HG03342 (cell line): ENCODE measurements around the gene PRND.
"Not testable (repeated sequence)": the region's sequence is repeated elsewhere in the genome, so short reads cannot be mapped to it uniquely, and the experiment has no call there.

Experiments used
- ATAC-seq: cut with Tn5 transposase; IDR thresholded peaks from one replicate; pipeline ENCODE4 v1.9.1; 2021; ENCODE audit warnings: mild to moderate bottlenecking, moderate library complexity; ENCODE audit not compliant: unreplicated experiment

PRND gene, protein sequence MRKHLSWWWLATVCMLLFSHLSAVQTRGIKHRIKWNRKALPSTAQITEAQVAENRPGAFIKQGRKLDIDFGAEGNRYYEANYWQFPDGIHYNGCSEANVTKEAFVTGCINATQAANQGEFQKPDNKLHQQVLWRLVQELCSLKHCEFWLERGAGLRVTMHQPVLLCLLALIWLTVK

DNA sequence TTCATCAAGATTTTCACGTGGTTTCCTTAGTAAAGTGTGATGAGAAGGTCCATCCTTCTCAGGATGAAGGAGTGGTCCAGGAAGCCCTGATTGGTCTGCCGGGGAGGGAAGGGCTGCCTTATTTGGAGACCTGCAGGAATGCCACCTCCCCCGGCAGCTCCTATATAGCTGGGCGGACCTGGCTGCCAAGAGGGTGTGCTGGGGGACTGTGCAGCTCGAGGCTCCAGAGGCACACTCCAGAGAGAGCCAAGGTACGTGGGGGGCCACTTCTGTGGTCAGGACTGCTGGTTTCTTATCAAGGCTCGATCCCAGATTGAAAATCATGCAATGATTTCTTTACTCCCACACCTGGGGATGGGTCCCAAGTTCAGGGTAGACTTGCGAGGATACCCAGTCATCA is at the start of gene PRND:
Gene PRND (plus strand): TSS at position 191 of the 400 bp plus-strand sequence. CDS start 2,643 bp downstream, outside the sequence.
- no peak for ATAC-seq

DNA sequence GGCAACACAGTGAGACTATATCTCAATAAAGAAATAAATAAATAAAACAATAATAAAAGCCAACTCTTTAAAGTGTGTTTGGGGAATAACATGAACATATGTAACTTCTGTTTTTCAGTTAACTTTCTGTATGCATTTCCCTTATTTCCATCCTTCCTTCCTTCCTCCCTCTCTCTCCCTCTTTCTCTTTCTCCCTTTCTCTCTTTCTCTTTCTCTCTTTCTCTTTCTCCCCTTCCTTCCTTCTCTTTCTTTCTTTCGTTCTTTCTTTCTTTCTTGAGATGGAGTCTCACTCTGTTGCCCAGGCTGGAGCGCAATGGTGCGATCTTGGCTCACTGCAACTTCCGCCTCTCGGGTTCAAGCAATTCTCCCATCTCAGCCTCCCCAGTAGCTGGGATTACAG is 48.8 kb upstream of the PRND start:
- ATAC-seq, result no peak

DNA sequence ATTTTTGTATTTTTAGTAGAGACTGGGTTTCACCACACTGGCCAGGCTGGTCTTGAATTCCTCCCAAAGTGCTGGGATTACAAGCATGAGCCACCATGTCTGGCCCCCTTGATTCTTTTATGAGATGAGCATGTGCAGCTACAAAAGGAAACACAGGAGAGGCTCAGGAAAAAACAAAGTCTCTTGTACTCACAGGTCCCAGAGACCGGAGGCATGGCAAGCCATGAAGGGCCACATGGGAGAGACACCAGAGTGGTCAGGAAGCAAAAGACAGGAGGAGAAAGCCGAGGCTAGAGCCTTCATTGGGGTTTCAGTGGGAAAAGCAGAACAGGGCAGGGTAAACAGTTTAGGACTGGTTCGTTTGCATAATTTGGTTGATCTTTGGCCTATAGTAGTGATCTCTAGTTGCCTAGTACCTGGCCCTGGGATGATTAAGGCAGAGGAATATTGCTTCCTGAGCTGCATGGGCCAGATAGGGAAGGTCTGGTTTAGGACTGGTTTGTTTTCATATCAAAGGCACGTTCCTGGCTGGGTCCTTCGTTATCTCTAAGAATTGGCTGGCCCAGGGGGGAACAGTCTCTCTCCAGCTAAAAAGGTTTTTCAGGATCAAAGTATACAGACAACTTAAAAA is 48.2 kb upstream of the PRND start:
- no peak for ATAC-seq

DNA sequence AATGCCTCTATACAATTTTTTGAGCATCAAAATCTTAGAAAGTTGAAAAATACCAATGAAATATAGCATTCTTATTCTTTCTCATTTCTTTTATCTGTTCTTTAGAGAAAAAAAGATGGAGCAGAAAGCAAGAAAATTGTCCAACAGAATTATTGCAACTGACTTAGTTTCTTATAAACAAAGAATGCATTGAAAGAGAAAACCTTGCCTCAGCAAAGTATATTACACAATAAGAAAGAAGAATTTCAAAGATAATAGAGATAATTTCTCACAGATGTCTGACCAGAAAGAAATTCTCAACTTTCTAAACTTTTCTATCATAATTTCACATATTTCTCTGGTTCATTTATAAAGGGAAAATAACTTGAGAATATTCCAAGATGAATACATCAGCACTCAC is 47.0 kb upstream of the PRND start:
- no peak for ATAC-seq

DNA sequence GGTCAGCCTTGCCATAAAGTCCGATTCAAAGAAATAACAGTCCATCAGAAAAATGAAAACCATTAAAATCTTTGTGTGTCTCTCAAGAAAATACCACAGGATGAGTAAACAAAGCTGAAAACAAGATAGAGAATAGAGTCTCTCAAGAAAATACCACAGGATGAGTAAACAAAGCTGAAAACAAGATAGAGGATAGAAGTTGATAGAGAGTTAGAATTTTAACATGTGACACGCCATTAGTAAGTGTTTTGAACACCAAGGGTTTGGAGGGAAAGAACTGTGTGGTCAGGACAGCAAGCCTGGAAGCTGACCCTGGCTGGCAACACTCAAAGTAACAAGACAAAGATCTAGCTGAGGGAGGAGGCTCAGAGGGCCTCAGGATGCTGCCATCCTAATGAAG is 43.9 kb upstream of the PRND start:
- no peak for ATAC-seq

DNA sequence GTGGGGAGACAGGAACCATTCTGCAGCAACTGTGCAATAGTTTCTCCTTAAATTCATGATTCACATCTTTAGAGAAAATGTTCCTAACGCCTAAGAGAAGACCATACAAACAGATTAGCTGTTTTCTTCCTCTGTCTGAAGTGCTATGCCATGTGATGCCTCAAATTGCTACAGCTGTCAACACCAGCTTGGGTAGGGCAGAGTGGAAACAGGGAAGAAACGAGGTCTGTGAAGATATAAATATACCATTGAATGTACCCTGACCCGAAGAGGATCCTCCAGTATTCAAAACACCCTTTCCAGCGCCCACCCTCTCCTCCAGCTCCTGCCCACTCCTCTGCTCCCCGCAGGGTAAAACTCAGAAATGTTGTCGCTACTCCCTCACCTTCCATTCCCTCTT is 40.3 kb upstream of the PRND start:
- ATAC-seq, result no peak

DNA sequence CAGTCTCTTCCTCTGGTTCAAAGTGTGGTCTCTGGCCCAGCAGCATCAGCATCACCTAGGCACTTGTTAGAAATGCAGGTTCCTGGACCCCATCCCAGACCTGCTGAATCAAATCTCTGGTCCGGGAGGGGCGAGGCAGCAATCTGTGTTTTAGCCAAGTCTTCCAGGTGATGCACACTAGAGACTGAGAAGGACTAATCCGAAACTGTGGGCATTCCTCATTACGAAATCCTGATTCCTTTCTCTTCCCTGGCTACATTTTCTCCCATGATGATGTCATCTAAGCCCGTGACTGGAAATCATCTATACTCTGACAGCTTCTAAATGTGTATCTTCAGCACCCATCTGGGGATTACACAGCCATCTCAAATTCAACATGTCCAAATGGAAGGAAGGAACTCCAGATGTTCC is 39.7 kb upstream of the PRND start:
- ATAC-seq, result no peak

DNA sequence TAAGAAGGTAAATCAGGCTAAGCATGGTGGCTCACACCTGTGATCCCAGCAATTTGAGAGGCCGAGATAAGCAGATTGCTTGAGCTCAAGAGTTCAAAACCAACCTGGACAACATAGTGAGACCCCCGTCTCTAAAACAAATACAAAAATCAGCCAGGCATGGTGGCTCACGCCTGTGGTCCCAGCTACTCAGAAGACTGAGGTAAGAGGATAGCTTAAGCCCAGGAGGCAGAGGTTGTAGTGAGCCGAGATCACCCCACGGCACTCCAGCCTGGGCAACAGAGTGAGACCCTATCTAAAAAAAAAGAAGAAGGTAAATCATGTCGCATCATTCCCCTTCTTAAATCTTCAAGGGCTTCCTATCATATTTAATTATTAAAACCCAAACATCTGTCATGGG is 39.0 kb upstream of the PRND start:
- ATAC-seq, result no peak

DNA sequence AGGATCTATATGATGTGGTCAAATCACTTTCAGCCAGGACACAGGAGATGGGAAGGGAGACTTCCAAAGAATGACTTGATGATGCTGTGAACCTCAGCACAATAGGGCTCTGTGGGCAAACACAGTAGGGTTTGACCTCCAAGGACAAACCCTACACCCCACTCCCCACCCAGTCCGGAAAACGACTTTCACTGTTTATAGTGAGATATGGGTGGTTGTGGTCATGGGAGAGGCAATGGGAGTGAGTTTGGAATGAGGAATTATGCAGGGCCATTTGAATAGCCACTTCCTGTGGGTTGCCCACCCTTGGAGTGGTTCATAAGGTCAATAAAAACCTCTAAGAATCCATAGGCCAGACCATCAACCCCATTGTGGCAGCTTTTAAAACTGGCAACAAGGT is 38.4 kb upstream of the PRND start:
- ATAC-seq, result no peak

DNA sequence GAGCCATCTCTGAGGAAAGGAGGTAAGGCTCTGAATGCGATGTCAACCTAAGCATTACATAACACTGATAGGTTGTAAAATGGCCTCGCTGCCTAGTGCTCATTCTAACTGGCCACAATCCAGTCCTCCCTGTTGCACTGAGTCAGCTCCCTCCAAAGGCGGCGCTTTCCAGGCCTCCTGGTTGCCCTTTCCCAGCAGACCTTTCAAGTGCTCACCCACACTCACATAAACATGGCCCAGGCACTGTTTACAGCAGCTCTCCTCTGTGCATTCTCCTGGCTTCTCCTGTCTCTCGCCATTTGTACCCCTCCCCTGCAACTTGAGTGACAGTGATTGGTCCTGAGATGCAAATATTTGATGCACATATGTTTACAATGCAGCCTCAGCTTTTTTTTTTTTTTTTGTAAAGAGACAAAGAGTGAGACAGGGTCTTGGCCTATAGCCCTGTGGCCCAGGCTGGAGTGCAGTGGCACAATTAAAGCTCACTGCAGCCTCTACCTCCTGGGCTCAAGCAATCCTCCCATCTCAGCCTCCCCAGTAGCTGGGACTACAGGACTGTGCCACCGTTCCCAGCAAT is 36.8 kb upstream of the PRND start:
- no peak for ATAC-seq

DNA sequence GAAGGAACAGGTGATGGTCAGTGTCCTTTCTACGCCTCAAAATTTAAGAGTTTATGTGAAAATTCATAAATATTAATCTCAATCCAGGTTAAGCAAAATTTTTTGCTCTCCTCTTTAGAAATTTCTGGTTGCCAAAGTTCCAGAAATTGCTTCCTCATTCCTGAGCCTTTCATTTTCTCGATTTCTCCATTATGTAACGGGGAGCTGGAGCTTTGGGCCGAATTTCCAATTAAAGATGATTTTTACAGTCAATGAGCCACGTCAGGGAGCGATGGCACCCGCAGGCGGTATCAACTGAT is 35.8 kb upstream of the PRND start:
- ATAC-seq, result no peak

DNA sequence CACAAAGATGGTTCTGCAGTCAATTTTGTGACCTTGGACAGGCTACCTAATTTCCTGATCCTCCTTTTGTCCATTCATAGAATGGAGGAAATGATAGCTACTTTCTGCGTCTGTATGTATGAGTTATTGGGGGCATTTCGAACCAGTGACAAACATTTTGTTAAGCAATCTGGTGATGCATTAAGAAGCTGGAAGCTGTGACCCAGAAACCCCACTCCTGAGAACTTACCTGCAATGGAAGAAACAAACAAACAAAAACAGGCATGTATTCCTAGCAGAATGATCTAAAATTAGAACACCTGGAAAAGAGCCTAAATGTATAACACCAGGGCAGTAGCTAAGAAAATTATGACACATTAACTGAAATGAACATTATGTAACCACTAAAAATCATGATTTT is 33.4 kb upstream of the PRND start:
- no peak for ATAC-seq

DNA sequence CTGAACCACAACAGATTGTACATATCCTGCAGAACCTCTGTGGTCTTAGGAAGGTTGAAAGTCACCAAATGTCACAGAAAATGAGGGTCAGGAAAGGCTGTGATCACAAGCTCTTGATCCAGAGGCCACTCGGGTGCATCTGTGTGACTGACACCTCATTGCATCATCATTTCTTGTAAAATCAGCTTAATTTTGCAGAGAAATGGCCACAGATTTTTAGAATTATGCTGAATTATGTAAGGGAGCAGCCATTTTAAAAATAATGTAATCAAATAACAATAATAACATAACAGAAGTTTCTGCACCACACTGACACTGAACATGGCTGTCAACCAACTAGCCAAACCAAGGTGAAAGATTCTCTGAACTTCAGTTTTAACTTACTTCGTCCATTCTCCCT is 32.5 kb upstream of the PRND start:
- no peak for ATAC-seq

DNA sequence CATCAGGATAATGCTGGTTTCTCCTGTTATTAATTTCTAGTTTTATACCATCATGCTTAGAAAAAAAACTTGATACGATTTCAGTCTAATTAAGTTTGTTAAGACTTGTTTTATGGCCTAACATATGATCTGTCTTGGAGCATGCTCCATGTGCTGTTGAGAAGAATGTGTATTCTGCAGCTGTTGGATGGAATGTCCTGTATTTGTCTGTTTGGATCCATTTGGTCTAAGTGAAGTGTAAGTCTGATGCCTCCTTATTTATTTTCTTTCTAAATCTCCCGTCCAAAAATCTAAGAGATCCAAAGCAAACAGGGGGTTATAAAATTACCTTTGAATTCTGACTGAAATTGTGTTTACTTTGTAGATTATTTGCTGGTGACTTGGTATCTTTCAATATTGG is 30.0 kb upstream of the PRND start:
- no peak for ATAC-seq

DNA sequence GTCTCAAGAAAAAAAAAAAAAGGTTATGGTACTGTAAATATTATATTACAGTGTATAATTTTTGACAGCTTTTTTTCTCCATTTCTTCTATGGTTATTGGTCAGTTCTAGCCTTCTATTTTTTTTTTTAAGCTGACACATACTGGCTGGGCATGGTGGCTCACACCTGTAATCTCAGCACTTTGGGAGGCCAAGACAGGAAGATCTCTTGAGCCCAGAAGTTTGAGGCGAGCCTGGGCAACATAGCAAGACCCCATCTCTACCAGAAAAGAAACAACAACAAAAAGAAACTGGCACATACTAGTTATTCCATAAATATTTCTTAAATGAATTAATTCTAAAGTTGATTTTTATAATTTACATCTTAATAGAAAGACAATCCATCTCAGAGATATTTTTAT is 27.6 kb upstream of the PRND start:
- no peak for ATAC-seq

DNA sequence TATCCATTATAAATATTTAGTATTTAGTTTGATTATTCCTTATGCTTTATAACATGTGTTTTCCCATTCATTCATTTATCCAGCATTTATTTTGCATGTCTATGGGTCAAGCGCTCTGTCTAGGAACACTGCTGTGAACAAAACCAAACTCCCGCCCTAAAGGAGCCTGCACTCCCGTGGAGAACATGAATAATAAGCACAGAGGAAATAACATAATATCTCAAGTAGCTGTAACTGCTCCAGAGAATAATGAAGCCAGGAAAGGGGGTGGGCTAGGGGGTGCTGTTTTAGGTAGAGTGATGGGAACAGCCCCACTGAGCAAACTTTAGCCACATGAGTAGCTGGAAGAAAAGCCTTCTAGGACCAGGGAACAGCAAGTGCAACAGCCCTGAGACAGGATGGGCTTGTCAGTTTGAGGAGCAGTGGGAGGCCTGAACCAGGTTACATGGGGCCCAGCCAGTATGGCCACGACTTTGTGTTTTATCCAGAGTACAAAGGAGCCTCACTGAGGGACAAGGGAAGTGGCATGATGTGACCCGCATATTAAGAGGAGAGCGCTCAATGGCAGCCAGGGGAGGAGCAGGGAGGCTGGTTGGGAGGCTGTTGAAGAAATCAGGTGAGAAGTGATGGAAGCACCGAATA is 24.4 kb upstream of the PRND start:
- no peak for ATAC-seq

DNA sequence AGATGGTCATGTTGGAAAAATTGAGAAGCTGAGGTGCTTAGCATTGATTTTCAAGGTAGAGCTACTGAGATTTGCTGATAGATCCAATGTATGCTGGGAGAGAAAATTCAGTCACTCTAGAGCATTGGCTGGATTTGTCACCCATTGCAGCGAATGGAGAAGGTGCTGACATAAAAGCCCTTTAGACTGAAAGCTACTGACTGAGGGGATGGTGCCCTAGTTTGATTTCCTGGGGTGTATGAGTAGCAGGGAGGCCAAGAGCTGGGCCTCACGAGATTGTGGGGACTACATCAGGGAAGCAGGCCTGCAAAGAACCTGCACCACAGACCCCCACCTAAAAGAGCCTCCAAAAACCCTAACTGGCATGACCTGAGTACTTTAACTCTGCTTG is 23.9 kb upstream of the PRND start:
- ATAC-seq, result no peak

DNA sequence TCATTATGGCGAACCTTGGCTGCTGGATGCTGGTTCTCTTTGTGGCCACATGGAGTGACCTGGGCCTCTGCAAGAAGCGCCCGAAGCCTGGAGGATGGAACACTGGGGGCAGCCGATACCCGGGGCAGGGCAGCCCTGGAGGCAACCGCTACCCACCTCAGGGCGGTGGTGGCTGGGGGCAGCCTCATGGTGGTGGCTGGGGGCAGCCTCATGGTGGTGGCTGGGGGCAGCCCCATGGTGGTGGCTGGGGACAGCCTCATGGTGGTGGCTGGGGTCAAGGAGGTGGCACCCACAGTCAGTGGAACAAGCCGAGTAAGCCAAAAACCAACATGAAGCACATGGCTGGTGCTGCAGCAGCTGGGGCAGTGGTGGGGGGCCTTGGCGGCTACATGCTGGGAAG is 22.5 kb upstream of the PRND start:
- ATAC-seq, result no peak

DNA sequence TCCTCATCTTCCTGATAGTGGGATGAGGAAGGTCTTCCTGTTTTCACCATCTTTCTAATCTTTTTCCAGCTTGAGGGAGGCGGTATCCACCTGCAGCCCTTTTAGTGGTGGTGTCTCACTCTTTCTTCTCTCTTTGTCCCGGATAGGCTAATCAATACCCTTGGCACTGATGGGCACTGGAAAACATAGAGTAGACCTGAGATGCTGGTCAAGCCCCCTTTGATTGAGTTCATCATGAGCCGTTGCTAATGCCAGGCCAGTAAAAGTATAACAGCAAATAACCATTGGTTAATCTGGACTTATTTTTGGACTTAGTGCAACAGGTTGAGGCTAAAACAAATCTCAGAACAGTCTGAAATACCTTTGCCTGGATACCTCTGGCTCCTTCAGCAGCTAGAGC is 21.8 kb upstream of the PRND start:
- ATAC-seq, result no peak

DNA sequence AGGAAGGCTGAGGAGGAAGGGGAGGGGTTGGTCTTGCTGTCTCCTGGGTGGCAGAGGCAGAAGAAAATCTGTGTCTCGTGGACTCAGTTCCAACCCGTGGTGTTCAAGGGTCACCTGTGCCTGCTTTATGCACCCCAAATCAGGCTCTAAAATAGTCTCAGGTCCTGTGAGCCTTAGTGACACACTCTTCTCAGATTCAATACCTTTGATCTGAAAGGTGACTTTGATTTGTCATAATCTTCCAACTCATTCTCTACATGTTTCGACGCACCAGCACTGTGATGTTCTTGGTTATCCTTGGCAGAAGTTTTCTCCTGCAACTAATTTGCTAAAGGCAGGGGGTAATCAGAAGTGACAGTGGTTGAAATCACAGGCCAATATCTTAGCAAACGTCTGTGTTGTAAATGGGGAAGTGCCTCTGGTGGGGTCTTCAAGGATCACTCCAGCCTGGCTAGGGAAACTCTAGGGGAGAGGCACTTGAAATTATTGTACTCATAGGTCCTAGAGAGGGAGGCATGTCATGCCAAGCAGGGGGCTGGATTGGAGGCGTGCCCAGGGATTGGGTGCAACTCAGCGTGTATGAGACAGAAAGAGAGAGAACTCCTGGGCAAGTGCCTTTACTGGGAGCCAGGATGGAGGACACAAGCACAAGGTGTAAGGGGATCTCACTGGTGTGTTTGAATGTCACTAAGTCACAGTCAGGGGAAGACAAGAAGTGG is 19.0 kb upstream of the PRND start:
- ATAC-seq, result no peak

DNA sequence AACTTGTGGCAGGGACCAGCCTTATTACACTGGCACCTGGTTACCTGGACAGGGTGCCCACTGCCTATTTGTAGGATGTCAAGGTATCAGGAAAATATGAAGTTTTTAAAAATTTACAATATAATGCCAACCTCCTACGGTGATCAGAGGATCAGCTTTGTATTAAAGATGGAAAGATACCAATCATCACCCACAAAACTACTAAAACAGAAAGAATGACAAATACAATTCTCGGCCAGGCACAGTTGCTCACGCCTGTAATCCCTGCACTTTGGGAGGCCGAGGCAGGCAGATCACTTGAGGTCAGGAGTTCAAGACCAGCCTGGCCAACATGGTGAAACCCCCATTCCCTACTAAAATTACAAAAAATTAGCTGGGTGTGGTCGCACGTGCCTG is 18.4 kb upstream of the PRND start:
- no peak for ATAC-seq

DNA sequence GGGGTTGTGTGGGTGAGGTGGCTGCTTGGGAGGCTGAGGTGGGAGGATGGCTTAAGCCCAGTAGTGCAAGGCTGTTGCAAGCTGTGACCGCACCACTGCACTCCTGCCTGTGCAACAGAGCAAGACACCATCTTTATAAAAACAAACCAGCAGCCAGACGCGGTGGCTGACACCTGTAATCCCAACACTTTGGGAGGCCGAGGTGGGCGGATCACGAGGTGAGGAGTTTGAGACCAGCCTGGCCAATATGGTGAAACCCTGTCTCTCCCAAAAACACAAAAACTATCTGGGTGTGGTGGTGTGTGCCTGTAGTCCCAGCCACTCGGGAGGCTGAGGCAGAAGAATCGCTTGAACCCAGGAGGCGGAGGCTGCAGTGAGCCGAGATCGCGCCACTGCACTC is 14.8 kb upstream of the PRND start:
- not testable (repeated sequence) for ATAC-seq
